Activated T-cell treated with anti-CD3 and anti-CD28 coated beads for 4 hours (primary cell): Measurements from ENCODE around the gene ZNF205.
"Not testable (repeated sequence)": the region's sequence is repeated elsewhere in the genome, so short reads cannot be mapped to it uniquely, and the experiment has no call there.

ENCODE experiments used
- DNase-seq: peaks from one replicate; pipeline ENCODE4 v3.0.0-alpha.2; 2020

ZNF205 gene

GRCh38 chr16:3112058-3112880, at the start of gene ZNF205:
Gene ZNF205 (plus strand): TSS chr16:3112586. CDS start chr16:3113431, 845 bp downstream.
- DNase-seq, result no peak

DNA sequence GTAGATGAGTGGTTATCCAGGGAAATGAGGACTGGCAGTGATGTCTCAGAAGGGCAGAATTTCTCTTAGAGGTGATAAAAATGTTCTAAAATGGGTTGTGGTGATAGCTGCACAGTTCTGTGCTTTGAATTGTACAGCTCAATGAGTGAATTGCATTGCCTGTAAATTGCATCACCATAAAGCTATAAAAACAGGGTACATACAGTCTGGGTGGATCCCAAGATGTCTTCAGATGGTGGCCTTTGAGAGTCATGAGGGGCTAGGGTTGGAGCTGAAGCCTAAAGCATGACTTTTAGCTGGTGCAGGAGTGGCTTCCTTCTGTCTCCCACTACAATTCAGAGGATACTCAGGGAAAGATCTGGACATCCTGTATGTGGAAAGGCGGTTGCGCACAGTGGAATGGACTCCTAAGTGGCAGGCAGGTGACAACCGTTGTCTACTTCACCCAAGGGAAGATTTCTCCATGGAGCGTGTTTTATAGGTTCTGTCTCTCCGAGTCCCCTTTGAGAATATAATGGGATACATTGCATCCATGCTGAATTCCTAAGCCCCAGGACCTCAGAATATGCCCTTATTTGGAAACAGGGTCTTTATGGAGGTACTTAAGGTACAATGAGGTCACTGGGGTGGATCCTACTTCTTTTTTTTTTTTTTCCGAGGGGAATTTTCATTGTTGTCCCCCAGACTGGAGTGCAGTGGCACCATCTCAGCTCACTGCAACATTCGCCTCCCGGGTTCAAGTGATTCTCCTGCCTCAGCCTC, 48.6 kb upstream of the ZNF205 start:
- no peak for DNase-seq

GRCh38 chr16:3065069-3065741, 47.2 kb upstream of the ZNF205 start, which contains the start of gene IL32:
Gene IL32 (plus strand): TSS chr16:3065640. CDS start chr16:3065812, 172 bp downstream.
- DNase-seq, result peak; percentile 68

DNA sequence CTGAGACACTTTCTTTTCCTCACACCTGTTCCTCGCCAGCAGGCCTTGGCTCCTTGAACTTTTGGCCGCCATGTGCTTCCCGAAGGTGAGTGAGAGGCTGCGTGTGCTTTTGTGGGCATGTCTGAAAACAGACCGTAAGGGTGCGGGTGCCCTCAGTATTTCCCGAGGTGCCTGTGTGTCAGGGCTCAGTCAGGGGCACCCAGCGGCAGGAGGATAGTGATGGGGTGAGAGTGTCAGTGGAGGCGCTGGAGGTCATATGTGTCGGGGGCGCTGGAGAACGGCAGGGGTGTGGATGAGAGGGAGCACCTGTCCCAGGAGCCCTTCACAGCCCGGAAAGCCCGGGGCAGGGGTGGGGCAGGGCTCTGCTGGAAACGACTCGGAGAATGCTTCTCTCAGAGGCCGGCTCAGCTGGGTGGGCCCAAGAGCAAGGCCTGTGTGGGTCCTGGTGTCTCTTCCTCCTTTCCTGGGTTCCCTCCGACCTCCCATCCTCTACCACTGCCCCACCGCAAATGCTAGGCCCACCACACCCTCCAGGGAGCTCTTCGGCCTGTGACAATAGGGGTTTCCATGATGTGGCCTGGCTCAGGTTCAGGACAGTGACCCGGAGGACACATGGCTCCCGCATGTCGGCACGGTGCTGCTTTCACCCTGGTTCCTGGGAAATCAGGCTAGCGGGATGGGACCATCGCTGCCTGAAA, 46.5 kb upstream of the ZNF205 start:
- no peak for DNase-seq

- DNase-seq, result no peak
These were observed 46.0 kb upstream of the ZNF205 start for GRCh38 chr16:3066440-3066748.

DNA sequence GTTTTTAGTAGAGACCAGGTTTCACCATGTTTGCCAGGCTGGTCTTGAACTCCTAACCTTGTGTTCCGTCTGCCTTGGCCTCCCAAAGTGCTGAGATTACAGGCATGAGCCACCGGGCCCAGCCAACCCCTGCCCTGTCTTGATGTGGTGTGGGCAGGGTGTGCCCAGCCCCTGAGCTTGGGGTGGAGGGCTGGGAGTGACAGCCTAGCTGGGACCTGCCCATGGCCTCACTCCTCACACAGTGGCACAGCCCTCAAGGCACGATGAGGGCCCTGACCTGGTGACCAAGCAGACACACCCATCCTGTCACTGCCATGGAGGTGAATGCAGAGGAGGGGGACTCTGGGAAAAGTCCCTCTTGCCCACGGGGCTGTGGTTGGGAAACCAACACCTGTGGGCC, 43.9 kb upstream of the ZNF205 start:
- no peak for DNase-seq

DNA sequence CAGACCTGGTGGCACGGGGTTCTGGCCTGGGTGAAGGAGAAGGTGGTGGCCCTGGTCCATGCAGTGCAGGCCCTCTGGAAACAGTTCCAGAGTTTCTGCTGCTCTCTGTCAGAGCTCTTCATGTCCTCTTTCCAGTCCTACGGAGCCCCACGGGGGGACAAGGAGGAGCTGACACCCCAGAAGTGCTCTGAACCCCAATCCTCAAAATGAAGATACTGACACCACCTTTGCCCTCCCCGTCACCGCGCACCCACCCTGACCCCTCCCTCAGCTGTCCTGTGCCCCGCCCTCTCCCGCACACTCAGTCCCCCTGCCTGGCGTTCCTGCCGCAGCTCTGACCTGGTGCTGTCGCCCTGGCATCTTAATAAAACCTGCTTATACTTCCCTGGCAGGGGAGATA, 43.2 kb upstream of the ZNF205 start:
- not testable (repeated sequence) for DNase-seq

- DNase-seq, result no peak
These were observed 41.7 kb upstream of the ZNF205 start for GRCh38 chr16:3070608-3071111.

GRCh38 chr16:3071655-3072054, 40.7 kb upstream of the ZNF205 start:
- no peak for DNase-seq

GRCh38 chr16:3072148-3072547, 40.2 kb upstream of the ZNF205 start:
- not testable (repeated sequence) for DNase-seq

- not testable (repeated sequence) for DNase-seq
These were observed 39.7 kb upstream of the ZNF205 start for GRCh38 chr16:3072576-3073263.

GRCh38 chr16:3073448-3073847, 38.9 kb upstream of the ZNF205 start:
- no peak for DNase-seq

DNA sequence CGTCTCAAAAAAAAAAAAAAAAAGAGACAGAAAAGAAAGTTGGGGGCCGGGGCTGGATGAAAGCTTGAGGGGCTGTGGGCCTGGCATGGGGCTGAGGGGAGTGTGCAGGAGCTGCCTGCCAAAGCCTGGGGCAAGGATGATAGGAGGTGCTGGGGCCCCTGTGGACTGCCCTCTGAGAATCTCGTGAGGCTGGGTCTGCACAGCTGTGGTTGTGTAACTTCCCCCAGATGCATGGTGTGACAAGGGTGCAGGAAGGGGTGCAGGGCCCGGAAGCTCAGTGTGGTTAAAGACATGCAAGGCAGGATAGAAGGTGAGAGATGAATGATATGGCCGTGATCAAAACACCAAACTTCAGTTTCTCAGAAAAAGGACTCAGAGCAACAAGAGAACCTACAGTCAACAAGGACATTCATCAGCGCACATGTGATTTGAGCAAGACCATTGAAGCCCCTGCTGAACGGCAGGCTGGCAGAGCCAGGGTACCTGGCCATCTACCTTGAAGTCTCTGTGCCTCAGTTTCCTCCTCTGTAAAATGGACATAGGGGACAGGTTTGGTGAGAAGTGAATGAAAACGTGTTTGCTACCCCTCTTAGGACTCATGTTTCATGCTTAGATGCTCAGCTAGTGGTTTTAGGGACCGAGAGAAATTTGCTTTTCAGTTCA, 37.4 kb upstream of the ZNF205 start:
- peak; percentile 54 for DNase-seq

DNA sequence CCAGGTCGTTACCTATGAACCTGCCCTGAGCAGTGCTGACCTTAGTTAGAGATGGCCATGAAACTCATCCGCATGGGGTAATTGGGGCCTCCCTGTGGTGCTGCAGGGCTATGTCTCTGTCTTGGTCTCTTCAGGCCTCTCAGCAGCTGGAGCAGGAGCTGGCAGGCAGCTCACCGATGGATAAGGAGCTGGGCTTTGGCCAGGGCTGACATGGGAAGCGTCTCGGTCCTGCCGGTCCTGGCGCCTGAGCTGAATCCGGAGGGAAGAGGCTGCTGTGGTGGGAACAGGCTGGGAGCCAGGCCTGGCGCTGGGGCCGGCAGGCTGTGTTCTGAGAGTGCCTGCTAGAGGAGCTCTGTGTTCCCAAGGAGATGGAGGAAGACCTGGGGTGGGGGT, 36.9 kb upstream of the ZNF205 start:
- no peak for DNase-seq

GRCh38 chr16:3075946-3076345, 36.4 kb upstream of the ZNF205 start:
- not testable (repeated sequence) for DNase-seq

DNA sequence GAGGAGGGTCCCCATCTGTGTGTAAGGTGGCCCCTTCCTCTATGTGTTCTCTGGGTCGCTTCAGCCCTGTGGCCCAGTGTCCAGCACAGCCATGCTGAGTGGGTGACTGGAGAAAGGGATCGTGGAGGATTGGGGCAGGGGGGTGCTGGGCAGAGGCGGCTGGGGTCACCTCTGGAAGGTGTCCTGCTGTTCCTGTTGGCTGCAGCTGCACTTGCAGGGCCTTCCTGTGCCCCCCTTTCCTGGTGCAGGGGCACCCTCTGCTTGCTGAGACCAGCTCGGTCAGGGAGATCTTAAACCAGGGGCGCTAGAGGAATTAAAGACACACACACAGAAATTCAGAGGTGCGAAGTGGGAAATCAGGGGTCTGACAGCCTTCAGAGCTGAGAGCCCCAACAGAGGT, 35.8 kb upstream of the ZNF205 start:
- no peak for DNase-seq

GRCh38 chr16:3080024-3080423, 32.4 kb upstream of the ZNF205 start:
- DNase-seq, result no peak

DNA sequence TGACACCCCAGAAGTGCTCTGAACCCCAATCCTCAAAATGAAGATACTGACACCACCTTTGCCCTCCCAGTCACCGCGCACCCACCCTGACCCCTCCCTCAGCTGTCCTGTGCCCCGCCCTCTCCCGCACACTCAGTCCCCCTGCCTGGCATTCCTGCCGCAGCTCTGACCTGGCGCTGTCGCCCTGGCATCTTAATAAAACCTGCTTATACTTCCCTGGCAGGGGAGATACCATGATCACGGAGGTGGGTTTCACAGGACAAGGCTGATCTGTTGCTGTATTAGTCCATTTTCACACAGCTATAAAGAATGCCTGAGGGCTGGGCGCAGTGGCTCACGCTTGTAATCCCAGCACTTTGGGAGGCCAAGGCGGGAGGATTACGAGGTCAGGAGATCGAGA, 30.4 kb upstream of the ZNF205 start:
- DNase-seq, result not testable (repeated sequence)

- not testable (repeated sequence) for DNase-seq
These were observed 29.0 kb upstream of the ZNF205 start for GRCh38 chr16:3083408-3083807.

DNA sequence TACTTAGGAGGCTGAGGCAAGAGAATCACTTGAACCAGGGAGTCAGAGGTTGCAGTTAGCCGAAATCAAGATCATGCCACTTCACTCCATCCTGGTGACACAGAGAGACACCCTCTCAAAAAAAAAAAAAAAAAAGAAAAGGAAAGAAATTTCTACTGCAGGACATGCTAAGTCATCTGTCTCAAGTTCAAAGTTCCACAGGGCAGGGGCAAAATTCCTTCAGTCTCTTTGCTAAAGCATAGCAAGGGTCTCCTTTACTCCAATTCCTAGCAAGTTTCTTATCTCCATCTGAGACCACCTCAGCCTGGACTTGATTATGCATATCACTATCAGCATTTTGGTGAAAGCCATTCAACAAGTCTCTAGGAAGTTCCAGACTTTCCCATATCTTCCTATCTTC, 27.9 kb upstream of the ZNF205 start:
- no peak for DNase-seq

DNA sequence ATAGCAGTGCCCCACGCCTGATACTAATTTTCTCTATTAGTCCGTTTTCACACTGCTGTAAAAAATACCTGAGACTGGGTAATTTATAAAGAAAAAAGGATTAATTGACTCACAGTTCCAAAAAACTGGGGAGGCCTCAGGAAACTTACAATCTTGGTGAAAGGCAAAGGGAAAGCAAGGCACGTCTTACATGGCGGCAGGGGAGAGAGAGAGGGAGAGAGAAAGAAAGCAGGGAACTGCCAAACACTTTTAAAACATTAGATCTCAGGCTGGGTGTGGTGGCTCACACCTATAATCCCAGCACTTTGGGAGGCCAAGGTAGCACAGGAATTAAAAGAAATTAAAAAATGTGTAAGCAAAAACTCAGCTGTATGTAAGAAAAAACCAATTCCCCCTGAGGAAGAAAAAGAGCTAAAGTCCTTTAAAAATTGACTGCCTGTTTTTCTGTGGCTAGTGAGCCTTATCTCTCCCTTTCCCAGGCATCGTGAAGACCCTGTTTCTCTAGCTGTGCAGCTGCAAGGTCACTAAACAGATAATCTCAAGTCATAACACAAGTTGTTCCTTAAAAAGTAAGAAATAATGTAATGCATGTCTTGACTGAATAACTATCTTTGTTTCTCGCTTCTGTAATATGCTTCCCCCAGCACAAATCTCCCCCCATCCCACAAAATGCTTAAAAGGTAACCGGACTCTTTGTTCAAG, 27.3 kb upstream of the ZNF205 start:
- no peak for DNase-seq
